ENCODE data around the gene MRPL24. TPM values are rescaled to one million over a fixed set of nuclear protein-coding genes. Genes with fewer than 3 reads are reported as not detected.

The MRPL24 gene
- total and polyA plus RNA-seq, 10 of the 15 experiments (the other 5 are each of a cell fraction or from before 2014, with no cell fraction given) = 87.4 to 269 (median 134) TPM

GRCh38 chr1:156689035-156689952 is 51.6 kb downstream of the MRPL24 start (continued):
- peak; percentile 91 for TF ChIP-seq RAD21 (IDR thresholded peaks at IDR 0.05; ENCODE audit: insufficient read depth, low read depth, low read length)

Other genes starting within 250 kb of the MRPL24 start
Only the 7 nearest of the 18 such genes appear.
- under 0.01 and 0.05 TPM in 2 replicates for gene NES, start 63.7 kb downstream of the MRPL24 start, total RNA-seq (2014; rRNA removed)
- under 0.01 and 0.05 TPM in 2 replicates for gene NES, start 63.7 kb downstream of the MRPL24 start, total RNA-seq (2014; rRNA removed; fragmentation: Illumina TruSeq; extraction: Trizol)
- gene NES, start 63.7 kb downstream of the MRPL24 start, total RNA-seq (2021) = 0.15 and 0.21 TPM in 2 replicates
- gene NES, start 63.7 kb downstream of the MRPL24 start, polyA plus RNA-seq (2011; rRNA removed) = not detected in 2 replicates
- 0.01 TPM in 1 of 2 replicates, not detected in the other for gene NES, start 63.7 kb downstream of the MRPL24 start, polyA plus RNA-seq (2014; fragmentation: Illumina TruSeq; extraction: Trizol)
- gene NES, start 63.7 kb downstream of the MRPL24 start, polyA plus RNA-seq (2014; fragmentation: Nextera tagmentation; extraction: Ambion mirVana) = not detected
- 0.01 and 0.04 TPM in 2 replicates for gene NES, start 63.7 kb downstream of the MRPL24 start, polyA plus RNA-seq (2014; rRNA removed)
- under 1 TPM in 1 of 2 experiments, not detected in 1; 0.03 TPM for gene NES, start 63.7 kb downstream of the MRPL24 start, polyA plus RNA-seq (2016; fragmentation: Nextera tagmentation; extraction: Ambion mirVana)
- 0.56 TPM in 1 of 2 replicates, not detected in the other for gene CRABP2, start 35.5 kb downstream of the MRPL24 start, total RNA-seq (2014; rRNA removed)
- gene CRABP2, start 35.5 kb downstream of the MRPL24 start, total RNA-seq (2014; rRNA removed; fragmentation: Illumina TruSeq; extraction: Trizol) = 0.40 and 0.83 TPM in 2 replicates
- 1.2 and 1.3 TPM in 2 replicates for gene CRABP2, start 35.5 kb downstream of the MRPL24 start, total RNA-seq (2021)
- 0.22 TPM in 1 of 2 replicates, not detected in the other for gene CRABP2, start 35.5 kb downstream of the MRPL24 start, polyA plus RNA-seq (2011; rRNA removed)
- 1.1 and 3.6 TPM in 2 replicates for gene CRABP2, start 35.5 kb downstream of the MRPL24 start, polyA plus RNA-seq (2014; fragmentation: Illumina TruSeq; extraction: Trizol)
- under 1 TPM; 0.21 to 0.31 TPM for gene CRABP2, start 35.5 kb downstream of the MRPL24 start, polyA plus RNA-seq (2014; fragmentation: Nextera tagmentation; extraction: Ambion mirVana)
- gene CRABP2, start 35.5 kb downstream of the MRPL24 start, polyA plus RNA-seq (2014; rRNA removed) = 0.41 and 1.0 TPM in 2 replicates
- under 1 TPM; 0.25 to 0.42 TPM for gene CRABP2, start 35.5 kb downstream of the MRPL24 start, polyA plus RNA-seq (2016; fragmentation: Nextera tagmentation; extraction: Ambion mirVana)
- gene METTL25B, start 12.6 kb downstream of the MRPL24 start, total RNA-seq (2014; rRNA removed) = 19.8 and 22.0 TPM in 2 replicates
- gene METTL25B, start 12.6 kb downstream of the MRPL24 start, total RNA-seq (2014; rRNA removed; fragmentation: Illumina TruSeq; extraction: Trizol) = 12.7 and 13.6 TPM in 2 replicates
- 22.2 and 25.2 TPM in 2 replicates for gene METTL25B, start 12.6 kb downstream of the MRPL24 start, total RNA-seq (2021)
- gene METTL25B, start 12.6 kb downstream of the MRPL24 start, polyA plus RNA-seq (2011; rRNA removed) = 10.3 and 15.2 TPM in 2 replicates
- 11.8 and 14.4 TPM in 2 replicates for gene METTL25B, start 12.6 kb downstream of the MRPL24 start, polyA plus RNA-seq (2014; fragmentation: Illumina TruSeq; extraction: Trizol)
- gene METTL25B, start 12.6 kb downstream of the MRPL24 start, polyA plus RNA-seq (2014; fragmentation: Nextera tagmentation; extraction: Ambion mirVana) = 1 to 10 TPM; 5.9 to 8.6 TPM
- 23.5 and 25.7 TPM in 2 replicates for gene METTL25B, start 12.6 kb downstream of the MRPL24 start, polyA plus RNA-seq (2014; rRNA removed)
- gene METTL25B, start 12.6 kb downstream of the MRPL24 start, polyA plus RNA-seq (2016; fragmentation: Nextera tagmentation; extraction: Ambion mirVana) = 10 to 100 TPM; 11.7 to 12.2 TPM
- gene ISG20L2, start 12.3 kb downstream of the MRPL24 start, total RNA-seq (2014; rRNA removed) = 42.1 and 44.8 TPM in 2 replicates
- 49.2 and 55.7 TPM in 2 replicates for gene ISG20L2, start 12.3 kb downstream of the MRPL24 start, total RNA-seq (2014; rRNA removed; fragmentation: Illumina TruSeq; extraction: Trizol)
- gene ISG20L2, start 12.3 kb downstream of the MRPL24 start, total RNA-seq (2021) = 40.0 and 48.3 TPM in 2 replicates
- 43.9 and 55.3 TPM in 2 replicates for gene ISG20L2, start 12.3 kb downstream of the MRPL24 start, polyA plus RNA-seq (2011; rRNA removed)
- gene ISG20L2, start 12.3 kb downstream of the MRPL24 start, polyA plus RNA-seq (2014; fragmentation: Illumina TruSeq; extraction: Trizol) = 111 and 112 TPM in 2 replicates
- 10 to 100 TPM; 16.4 to 26.1 TPM for gene ISG20L2, start 12.3 kb downstream of the MRPL24 start, polyA plus RNA-seq (2014; fragmentation: Nextera tagmentation; extraction: Ambion mirVana)
- 49.2 and 56.2 TPM in 2 replicates for gene ISG20L2, start 12.3 kb downstream of the MRPL24 start, polyA plus RNA-seq (2014; rRNA removed)
- 10 to 100 TPM; 45.5 to 47.7 TPM for gene ISG20L2, start 12.3 kb downstream of the MRPL24 start, polyA plus RNA-seq (2016; fragmentation: Nextera tagmentation; extraction: Ambion mirVana)
- gene HDGF, start 10.6 kb upstream of the MRPL24 start, total RNA-seq (2014; rRNA removed) = 237 and 258 TPM in 2 replicates
- 267 and 277 TPM in 2 replicates for gene HDGF, start 10.6 kb upstream of the MRPL24 start, total RNA-seq (2014; rRNA removed; fragmentation: Illumina TruSeq; extraction: Trizol)
- 261 and 271 TPM in 2 replicates for gene HDGF, start 10.6 kb upstream of the MRPL24 start, total RNA-seq (2021)
- 200 and 203 TPM in 2 replicates for gene HDGF, start 10.6 kb upstream of the MRPL24 start, polyA plus RNA-seq (2011; rRNA removed)
- 372 and 388 TPM in 2 replicates for gene HDGF, start 10.6 kb upstream of the MRPL24 start, polyA plus RNA-seq (2014; fragmentation: Illumina TruSeq; extraction: Trizol)
- gene HDGF, start 10.6 kb upstream of the MRPL24 start, polyA plus RNA-seq (2014; fragmentation: Nextera tagmentation; extraction: Ambion mirVana) = 10 to 100 TPM; 28.3 to 65.9 TPM
- 217 and 223 TPM in 2 replicates for gene HDGF, start 10.6 kb upstream of the MRPL24 start, polyA plus RNA-seq (2014; rRNA removed)
- gene HDGF, start 10.6 kb upstream of the MRPL24 start, polyA plus RNA-seq (2016; fragmentation: Nextera tagmentation; extraction: Ambion mirVana) = 10 to 100 TPM; 45.1 to 81.9 TPM
- gene PRCC, start 26.4 kb upstream of the MRPL24 start, total RNA-seq (2014; rRNA removed) = 79.6 and 92.2 TPM in 2 replicates
- 34.0 and 36.0 TPM in 2 replicates for gene PRCC, start 26.4 kb upstream of the MRPL24 start, total RNA-seq (2014; rRNA removed; fragmentation: Illumina TruSeq; extraction: Trizol)
- 78.3 and 87.5 TPM in 2 replicates for gene PRCC, start 26.4 kb upstream of the MRPL24 start, total RNA-seq (2021)
- 29.2 and 52.8 TPM in 2 replicates for gene PRCC, start 26.4 kb upstream of the MRPL24 start, polyA plus RNA-seq (2011; rRNA removed)
- gene PRCC, start 26.4 kb upstream of the MRPL24 start, polyA plus RNA-seq (2014; fragmentation: Illumina TruSeq; extraction: Trizol) = 121 and 132 TPM in 2 replicates
- 10 to 100 TPM; 23.8 to 30.1 TPM for gene PRCC, start 26.4 kb upstream of the MRPL24 start, polyA plus RNA-seq (2014; fragmentation: Nextera tagmentation; extraction: Ambion mirVana)
- gene PRCC, start 26.4 kb upstream of the MRPL24 start, polyA plus RNA-seq (2014; rRNA removed) = 52.6 and 56.6 TPM in 2 replicates
- 10 to 100 TPM; 73.5 to 77.2 TPM for gene PRCC, start 26.4 kb upstream of the MRPL24 start, polyA plus RNA-seq (2016; fragmentation: Nextera tagmentation; extraction: Ambion mirVana)
- gene SH2D2A, start 75.8 kb upstream of the MRPL24 start, total RNA-seq (2014; rRNA removed) = 9.9 and 11.4 TPM in 2 replicates
- 4.6 and 5.4 TPM in 2 replicates for gene SH2D2A, start 75.8 kb upstream of the MRPL24 start, total RNA-seq (2014; rRNA removed; fragmentation: Illumina TruSeq; extraction: Trizol)
- 15.9 and 17.4 TPM in 2 replicates for gene SH2D2A, start 75.8 kb upstream of the MRPL24 start, total RNA-seq (2021)
- gene SH2D2A, start 75.8 kb upstream of the MRPL24 start, polyA plus RNA-seq (2011; rRNA removed) = 3.7 and 9.7 TPM in 2 replicates
- gene SH2D2A, start 75.8 kb upstream of the MRPL24 start, polyA plus RNA-seq (2014; fragmentation: Illumina TruSeq; extraction: Trizol) = 2.2 and 4.4 TPM in 2 replicates
- gene SH2D2A, start 75.8 kb upstream of the MRPL24 start, polyA plus RNA-seq (2014; fragmentation: Nextera tagmentation; extraction: Ambion mirVana) = 1 to 10 TPM in 1 of 2 experiments, under 1 TPM in 1; 0.72 to 1.8 TPM
- gene SH2D2A, start 75.8 kb upstream of the MRPL24 start, polyA plus RNA-seq (2014; rRNA removed) = 10.7 and 11.6 TPM in 2 replicates
- gene SH2D2A, start 75.8 kb upstream of the MRPL24 start, polyA plus RNA-seq (2016; fragmentation: Nextera tagmentation; extraction: Ambion mirVana) = 1 to 10 TPM; 6.5 to 7.4 TPM